Hepatocyte (in vitro differentiated cells): ENCODE data around the gene SRPK3. TPM values are rescaled to one million over a fixed set of nuclear protein-coding genes. Genes with fewer than 3 reads are reported as not detected.

ENCODE experiments used
- DNase-seq: peaks from one replicate; pipeline ENCODE4 v3.0.0-alpha.2; 2016; ENCODE audit warnings: low spot score
- H2AFZ ChIP-seq: fragments of 200-600 bp; sonication (generic); 2 replicates; pipeline ENCODE4 v1.6.0; 2016; ENCODE audit warnings: antibody characterized with exemption, mild to moderate bottlenecking
- H3K27ac ChIP-seq: fragments of 200-600 bp; sonication (generic); 2 replicates; pipeline ENCODE4 v1.5.1; 2016; ENCODE audit warnings: mild to moderate bottlenecking
- H3K27me3 ChIP-seq: fragments of 200-600 bp; sonication (generic); 2 replicates; pipeline ENCODE4 v1.6.1; 2016
- H3K36me3 ChIP-seq: fragments of 200-600 bp; sonication (generic); replicated peaks from 2 replicates; pipeline ENCODE4 v1.5.1; 2016; ENCODE audit warnings: low read depth; ENCODE audit not compliant: insufficient read depth
- H3K4me1 ChIP-seq: fragments of 200-600 bp; sonication (generic); 2 replicates; pipeline ENCODE4 v1.5.1; 2016; ENCODE audit warnings: mild to moderate bottlenecking, moderate library complexity; ENCODE audit not compliant: insufficient read depth
- H3K4me2 ChIP-seq: fragments of 200-600 bp; sonication (generic); 2 replicates; pipeline ENCODE4 v1.6.0; 2016
- H3K4me3 ChIP-seq: fragments of 200-600 bp; sonication (generic); 2 replicates; pipeline ENCODE4 v1.5.1; 2016; ENCODE audit warnings: mild to moderate bottlenecking
- H3K79me2 ChIP-seq: fragments of 200-600 bp; sonication (generic); 2 replicates; pipeline ENCODE4 v1.6.0; 2017; ENCODE audit warnings: mild to moderate bottlenecking
- H3K9me2 ChIP-seq: fragments of 200-600 bp; sonication (generic); replicated peaks from 2 replicates; pipeline ENCODE4 v1.6.0; 2017; ENCODE audit warnings: mild to moderate bottlenecking; ENCODE audit not compliant: insufficient read depth
- H3K9me3 ChIP-seq: fragments of 200-600 bp; sonication (generic); 2 replicates; pipeline ENCODE4 v1.5.1; 2016; ENCODE audit warnings: low read depth, mild to moderate bottlenecking
- H4K20me1 ChIP-seq: fragments of 200-600 bp; sonication (generic); 2 replicates; pipeline ENCODE4 v1.6.0; 2016; ENCODE audit warnings: mild to moderate bottlenecking; ENCODE audit not compliant: insufficient read depth, poor library complexity, severe bottlenecking
- EZH2 ChIP-seq: fragments of 200-600 bp; sonication (generic); IDR thresholded peaks from 2 replicates; pipeline ENCODE4 v1.6.1; 2016; ENCODE audit warnings: antibody characterized with exemption, mild to moderate bottlenecking, borderline replicate concordance
- EZH2phosphoT487 ChIP-seq: fragments of 200-600 bp; sonication (generic); IDR thresholded peaks from one replicate; pipeline ENCODE4 v1.6.1; 2018; ENCODE audit warnings: antibody characterized with exemption, mild to moderate bottlenecking, low read depth, moderate library complexity; ENCODE audit not compliant: unreplicated experiment, severe bottlenecking
- WGBS: methylation state at CpG from one replicate; pipeline ENCODE4 v1.1.6; 2016; ENCODE audit warnings: low lambda C conversion rate; ENCODE audit errors: missing lambda C conversion rate; 5-methylcytosine and 5-hydroxymethylcytosine counted together
- polyA plus RNA-seq: library from polyadenylated mRNA; unstranded; fragments of >200 nt; fragmentation: Nextera tagmentation; extraction: Ambion mirVana; gene quantifications from 2 replicates; pipeline ENCODE4 v1.2.1, GENCODE V29; 2016
- total RNA-seq: library from RNA; depleted of rRNA; stranded (reverse); fragments of >200 nt; gene quantifications from 2 replicates; pipeline ENCODE4 v1.2.3, GENCODE V29; 2014
- TF ChIP-seq, protein P1 (sequence below): fragments of 200-600 bp; sonication (generic); IDR thresholded peaks from 2 replicates; pipeline ENCODE4 v1.5.1; 2016; ENCODE audit warnings: antibody characterized with exemption, mild to moderate bottlenecking; ENCODE audit not compliant: poor library complexity

Gene SRPK3
- total and polyA plus RNA-seq, 2 experiments from 2014 or later, result 0.20 to 0.89 TPM

GRCh38 chrX:153829799-153830639 lies 49.2 kb downstream of the SRPK3 start, which contains the start of gene PDZD4:
PDZD4 (minus strand) TSS chrX:153830544; CDS start chrX:153830298, 246 bp downstream.
- no peak for DNase-seq
- H3K9me3 ChIP-seq, result no peaks in the 10 kb centered on the region
- no peak within 1 kb of the TSS for H2AFZ ChIP-seq
- no peaks in the 10 kb centered on the region for H4K20me1 ChIP-seq
- H3K4me1 ChIP-seq, result no peaks in the 10 kb centered on the region
- H3K79me2 ChIP-seq, result no peaks in the 10 kb centered on the region
- no peak within 1 kb of the TSS for H3K27ac ChIP-seq
- 52% methylated on average over 18 of the region's 97 CpGs for WGBS
- H3K4me3 ChIP-seq, result no peak within 1 kb of the TSS
- H3K36me3 ChIP-seq, result no peaks in the 10 kb centered on the region
- H3K27me3 ChIP-seq, result peaks cover 34% of the 10 kb centered on the region
- TF ChIP-seq, protein P1, sequence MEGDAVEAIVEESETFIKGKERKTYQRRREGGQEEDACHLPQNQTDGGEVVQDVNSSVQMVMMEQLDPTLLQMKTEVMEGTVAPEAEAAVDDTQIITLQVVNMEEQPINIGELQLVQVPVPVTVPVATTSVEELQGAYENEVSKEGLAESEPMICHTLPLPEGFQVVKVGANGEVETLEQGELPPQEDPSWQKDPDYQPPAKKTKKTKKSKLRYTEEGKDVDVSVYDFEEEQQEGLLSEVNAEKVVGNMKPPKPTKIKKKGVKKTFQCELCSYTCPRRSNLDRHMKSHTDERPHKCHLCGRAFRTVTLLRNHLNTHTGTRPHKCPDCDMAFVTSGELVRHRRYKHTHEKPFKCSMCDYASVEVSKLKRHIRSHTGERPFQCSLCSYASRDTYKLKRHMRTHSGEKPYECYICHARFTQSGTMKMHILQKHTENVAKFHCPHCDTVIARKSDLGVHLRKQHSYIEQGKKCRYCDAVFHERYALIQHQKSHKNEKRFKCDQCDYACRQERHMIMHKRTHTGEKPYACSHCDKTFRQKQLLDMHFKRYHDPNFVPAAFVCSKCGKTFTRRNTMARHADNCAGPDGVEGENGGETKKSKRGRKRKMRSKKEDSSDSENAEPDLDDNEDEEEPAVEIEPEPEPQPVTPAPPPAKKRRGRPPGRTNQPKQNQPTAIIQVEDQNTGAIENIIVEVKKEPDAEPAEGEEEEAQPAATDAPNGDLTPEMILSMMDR, result no peak
- peak; percentile 72 for TF ChIP-seq EZH2
- no peaks in the 10 kb centered on the region for H3K9me2 ChIP-seq
- peak within 1 kb of the TSS; percentile 71 for H3K4me2 ChIP-seq

- H3K79me2 ChIP-seq, result no peaks in the 10 kb centered on the region
- H3K9me3 ChIP-seq, result no peaks in the 10 kb centered on the region
- no peak overlapping the region for H2AFZ ChIP-seq
- peak overlapping the region; percentile 49 for H3K4me2 ChIP-seq
- H3K9me2 ChIP-seq, result no peaks in the 10 kb centered on the region
- H4K20me1 ChIP-seq, result no peaks in the 10 kb centered on the region
- peaks cover 34% of the 10 kb centered on the region for H3K27me3 ChIP-seq
- no peak for TF ChIP-seq EZH2
- TF ChIP-seq EZH2phosphoT487, result no peak
- TF ChIP-seq, protein P1, result no peak
- no peaks in the 10 kb centered on the region for H3K36me3 ChIP-seq
- DNase-seq, result no peak
- no peaks in the 10 kb centered on the region for H3K4me1 ChIP-seq
- no peak overlapping the region for H3K27ac ChIP-seq
- H3K4me3 ChIP-seq, result no peak overlapping the region
- 57% methylated on average over 21 of the region's 102 CpGs for WGBS
Observed at GRCh38 chrX:153830640-153831428, 50.0 kb downstream of the SRPK3 start.

- no peaks in the 10 kb centered on the region for H3K4me1 ChIP-seq
- no peak overlapping the region for H3K27ac ChIP-seq
- peaks cover 34% of the 10 kb centered on the region for H3K27me3 ChIP-seq
- H3K36me3 ChIP-seq, result no peaks in the 10 kb centered on the region
- H3K4me2 ChIP-seq, result no peak overlapping the region
- no peaks in the 10 kb centered on the region for H3K9me3 ChIP-seq
- no peak for DNase-seq
- TF ChIP-seq, protein P1, result no peak
- no peak for TF ChIP-seq EZH2phosphoT487
- TF ChIP-seq EZH2, result no peak
- H3K79me2 ChIP-seq, result no peaks in the 10 kb centered on the region
- no peak overlapping the region for H2AFZ ChIP-seq
- no peak overlapping the region for H3K4me3 ChIP-seq
- H3K9me2 ChIP-seq, result no peaks in the 10 kb centered on the region
- no peaks in the 10 kb centered on the region for H4K20me1 ChIP-seq
- WGBS, result 76% methylated on average over 19 of the region's 23 CpGs
Observed at GRCh38 chrX:153831429-153832150, 50.7 kb downstream of the SRPK3 start.
